B cell (primary cell): Measurements from ENCODE around the gene DPEP2. TPM values are rescaled to one million over a fixed set of nuclear protein-coding genes. Genes with fewer than 3 reads are reported as not detected.

ENCODE experiments used
- ATAC-seq: fragments of 200-7000 bp; cut with Tn5 transposase; one replicate; pipeline ENCODE4 v1.10.0; 2021; ENCODE audit warnings: low read depth, mild to moderate bottlenecking, moderate number of reproducible peaks, moderate library complexity
- CTCF ChIA-PET: fragments of 350-600 bp; sonication (Branson Sonifier 250); formaldehyde crosslinking; loops from one replicate; lab custom pipeline; 2021; ENCODE audit warnings: antibody characterized with exemption, inconsistent platforms; lab: Charles Lee
- POLR2A ChIA-PET: fragments of 350-600 bp; sonication (Branson Sonifier 250); formaldehyde crosslinking; loops from one replicate; lab custom pipeline; 2021; ENCODE audit warnings: antibody characterized with exemption; lab: Charles Lee
- DNase-seq: peaks from one replicate; pipeline ENCODE4 v3.0.0; 2013
- H2AFZ ChIP-seq: 2 replicates; pipeline ENCODE4 v1.6.1; 2012; ENCODE audit warnings: mild to moderate bottlenecking, low read depth, low read length; ENCODE audit not compliant: insufficient read depth, poor library complexity, severe bottlenecking
- H3K27ac ChIP-seq, 2 donors: 1 replicate in 1 of 2; 2 replicates in 1 of 2; pipeline ENCODE4 v1.5.1; 2012 to 2013; ENCODE audit warnings: low read length in 2 of 2, mild to moderate bottlenecking in 2 of 2, moderate library complexity in 1 of 2
- H3K27me3 ChIP-seq, 4 experiments: fragments of 200-600 bp in 1 of 4; sonication (generic) in 1 of 4; replicated peaks in 1 of 4; 1 replicate in 2 of 4; 2 replicates in 2 of 4; pipeline versions ENCODE4 v1.6.1 to v1.7.0; 2013 to 2016; ENCODE audit warnings: low read length in 3 of 4, mild to moderate bottlenecking in 2 of 4, mixed read lengths in 1 of 4, moderate library complexity in 1 of 4; ENCODE audit not compliant: insufficient read depth in 4 of 4, control insufficient read depth in 3 of 4; ENCODE audit errors: control extremely low read depth in 1 of 4
- H3K36me3 ChIP-seq, 2 experiments: replicated peaks in 1 of 2; 1 replicate in 1 of 2; 2 replicates in 1 of 2; pipeline versions ENCODE4 v1.6.1 to v1.7.1; 2013; ENCODE audit warnings: low read length in 1 of 2; ENCODE audit not compliant: insufficient read depth in 2 of 2, control insufficient read depth in 1 of 2; ENCODE audit errors: control extremely low read depth in 1 of 2, extremely low read depth in 1 of 2
- H3K4me1 ChIP-seq, 2 donors: fragments of 200-600 bp in 1 of 2; sonication (generic) in 1 of 2; 1 replicate in 1 of 2; 2 replicates in 1 of 2; pipeline versions ENCODE4 v1.5.1 to v1.6.1; 2013 to 2017; ENCODE audit warnings: low read length in 2 of 2; ENCODE audit not compliant: control insufficient read depth in 2 of 2, insufficient read depth in 2 of 2
- H3K4me2 ChIP-seq: replicated peaks from 2 replicates; pipeline ENCODE3; 2012; ENCODE audit warnings: mild to moderate bottlenecking, low read depth, low read length; ENCODE audit not compliant: poor library complexity, severe bottlenecking
- H3K4me3 ChIP-seq, 5 experiments: fragments of 200-600 bp in 1 of 5; sonication (generic) in 1 of 5; 1 replicate in 3 of 5; 2 replicates in 2 of 5; pipeline versions ENCODE4 v1.5.1 to v1.7.0; 2011 to 2016; ENCODE audit warnings: low read length in 4 of 5, mild to moderate bottlenecking in 4 of 5, low read depth in 2 of 5, control low read depth in 1 of 5, moderate library complexity in 1 of 5; ENCODE audit not compliant: insufficient read depth in 1 of 5; ENCODE audit errors: control extremely low read depth in 1 of 5, extremely low read depth in 1 of 5
- H3K79me2 ChIP-seq: fragments of 200-600 bp; sonication (generic); one replicate; pipeline ENCODE4 v1.6.0; 2016; ENCODE audit warnings: low read length; ENCODE audit not compliant: control insufficient read depth, insufficient read depth
- H3K9ac ChIP-seq: fragments of 200-600 bp; sonication (generic); 2 replicates; pipeline ENCODE4 v1.6.1; 2017; ENCODE audit warnings: mild to moderate bottlenecking, low read length, moderate library complexity
- H3K9me3 ChIP-seq, 3 donors: one replicate each; pipeline versions ENCODE4 v1.6.1 to v1.7.1; 2013; ENCODE audit warnings: low read length in 2 of 3; ENCODE audit not compliant: control insufficient read depth in 2 of 3, insufficient read depth in 1 of 3; ENCODE audit errors: control extremely low read depth in 1 of 3
- H4K20me1 ChIP-seq: 2 replicates; pipeline ENCODE4 v1.6.0; 2012; ENCODE audit warnings: mild to moderate bottlenecking, low read length; ENCODE audit not compliant: insufficient read depth, control insufficient read depth, poor library complexity, severe bottlenecking
- H3K27ac Mint-ChIP-seq: one replicate; pipeline ENCODE4 v1.8.0; 2021; ENCODE audit warnings: mixed read lengths
- H3K27me3 Mint-ChIP-seq: one replicate; pipeline ENCODE4 v1.8.0; 2021; ENCODE audit warnings: mixed read lengths
- H3K4me1 Mint-ChIP-seq: one replicate; pipeline ENCODE4 v1.8.0; 2021; ENCODE audit warnings: mixed read lengths
- H3K4me3 Mint-ChIP-seq: one replicate; pipeline ENCODE4 v1.8.0; 2021; ENCODE audit warnings: mixed read lengths
- H3K9me3 Mint-ChIP-seq: one replicate; pipeline ENCODE4 v1.8.0; 2022; ENCODE audit warnings: mixed read lengths; ENCODE audit not compliant: insufficient read depth
- CTCF ChIP-seq: fragments of 200-600 bp; IDR thresholded peaks from one replicate; pipeline ENCODE4 v1.8.0; 2022; ENCODE audit warnings: antibody characterized with exemption, mild to moderate bottlenecking
- EZH2 ChIP-seq: IDR thresholded peaks from 2 replicates; pipeline ENCODE4 v1.6.1; 2012; ENCODE audit warnings: borderline replicate concordance, low read depth, mild to moderate bottlenecking, moderate library complexity, low read length; ENCODE audit not compliant: insufficient read depth, poor library complexity, severe bottlenecking
- WGBS: methylation state at CpG from one replicate; pipeline ENCODE4 v1.1.5; 2013; ENCODE audit warnings: missing lambda C conversion rate; ENCODE audit not compliant: insufficient coverage; 5-methylcytosine and 5-hydroxymethylcytosine counted together
- intact Hi-C: fragments of 100-400 bp; cut with micrococcal nuclease; formaldehyde crosslinking; loops from one replicate; pipeline ENCODE4 v1.10.0; 2022
- polyA plus RNA-seq: library from polyadenylated mRNA; depleted of rRNA; stranded (reverse); fragments of >200 nt; gene quantifications from 2 replicates; pipeline ENCODE4 v1.2.3, GENCODE V29; 2012
- total RNA-seq, 2 donors: library from RNA; stranded (reverse); fragments of 120-200 nt in 1 of 2; gene quantifications; 1 replicate in 1 of 2; 2 replicates in 1 of 2; pipeline versions ENCODE4 v1.2.3 to v1.2.4, GENCODE V29; 2013 to 2022

Gene DPEP2
- total and polyA plus RNA-seq, 2 donors (not counting 1 experiment from before 2014, with no cell fraction given): 123 to 150 TPM

- Mint-ChIP-seq H3K27ac (peak overlapping the region; percentile 99), H3K4me3 (peak overlapping the region; percentile 82), H3K27me3 (no peaks in the 10 kb centered on the region), H3K4me1 (peaks cover 67% of the 10 kb centered on the region), H3K9me3 (no peaks in the 10 kb centered on the region)
- Histone ChIP-seq H4K20me1 (peaks cover 10% of the 10 kb centered on the region), H3K79me2 (peaks cover 55% of the 10 kb centered on the region), H3K9me3 (peaks cover 0 to 7% (median 0%) of the 10 kb centered on the region in 3 donors), H3K36me3 (peaks cover 0 to 21% of the 10 kb centered on the region in 2 experiments), H3K4me2 (peak overlapping the region; percentile 77), H3K4me1 (peaks cover 49 to 60% of the 10 kb centered on the region in 2 donors), H2AFZ (peak overlapping the region; percentile 57), H3K27me3 (no peaks in the 10 kb centered on the region), H3K9ac (peak overlapping the region; percentile 54), H3K27ac (peak overlapping the region; percentile 86 to 89), H3K4me3 (peak overlapping the region; percentile 26 to 40 (median 31))
- DNase-seq: peak; percentile 92
- TF ChIP-seq EZH2: no peak
- peak; percentile 96 for TF ChIP-seq CTCF
- peak; percentile 87 for ATAC-seq
- intact Hi-C loops: loop anchor here (1.0 to 5.0 kb wide), 9 partner anchors 8 to 476 kb away; partner anchors contain the start of genes DDX28, DUS2, PSKH1 and PSMB10
- POLR2A ChIA-PET: interaction anchor here (0.9 to 3.5 kb wide), 6 partner anchors 10 to 86 kb away, joined by 3 to 23 read pairs (median 8); no protein-coding TSS in a partner anchor
- CTCF ChIA-PET: interaction anchor here (0.7 to 28.7 kb wide), 11 partner anchors 9 to 183 kb away, joined by 3 to 320 read pairs (median 6); partner anchors contain the start of genes DDX28, DUS2 and NFATC3
- 6% methylated on average over 38 of the region's 39 CpGs for WGBS
Measured at GRCh38 chr16:67993207-67994039, 5.9 kb downstream of the DPEP2 start.
